Measurements from ENCODE around the gene CFAP97. TPM values are rescaled to one million over a fixed set of nuclear protein-coding genes. Genes with fewer than 3 reads are reported as not detected.

Gene CFAP97
- total RNA-seq, 6 experiments from 2014 or later, result 35.0 to 44.0 (median 41.0) TPM

- H3K27ac Mint-ChIP-seq, result no peak overlapping the region
- no peaks in the 10 kb centered on the region; the same call in none of the 2 replicates for H3K27me3 Mint-ChIP-seq (ENCODE audit: insufficient read depth)
- no peak for DNase-seq
- no peak overlapping the region for H3K4me3 Mint-ChIP-seq
- TF ChIP-seq CTCF (IDR thresholded peaks at IDR 0.05), result no peak
- no peaks in the 10 kb centered on the region for H3K9me3 Mint-ChIP-seq
- H3K4me1 Mint-ChIP-seq (ENCODE audit: low read depth), result peaks cover 40% of the 10 kb centered on the region
- H3K36me3 Mint-ChIP-seq (ENCODE audit: low read depth), result no peaks in the 10 kb centered on the region
Measured at GRCh38 chr4:185110375-185110823, 93.4 kb downstream of the CFAP97 start.

- Mint-ChIP-seq H3K9me3 (no peaks in the 10 kb centered on the region), H3K27me3 (ENCODE audit: insufficient read depth) (no peaks in the 10 kb centered on the region; the same call in none of the 2 replicates), H3K4me3 (no peak overlapping the region), H3K27ac (no peak overlapping the region), H3K4me1 (ENCODE audit: low read depth) (peaks cover 40% of the 10 kb centered on the region), H3K36me3 (ENCODE audit: low read depth) (no peaks in the 10 kb centered on the region)
- DNase-seq, result no peak
- no peak for TF ChIP-seq CTCF (IDR thresholded peaks at IDR 0.05)
Measured at GRCh38 chr4:185109736-185110135, 94.1 kb downstream of the CFAP97 start.

Other genes with a start within 250 kb of the CFAP97 start
- not detected for gene HELT, start 185.5 kb downstream of the CFAP97 start, total RNA-seq (2021; fragmentation: NEBNext Ultra II Directional; extraction: Animal tissue kit (Norgen Biotek cat#: 25700))
- gene SLC25A4, start 60.7 kb downstream of the CFAP97 start, total RNA-seq (2021; fragmentation: NEBNext Ultra II Directional; extraction: Animal tissue kit (Norgen Biotek cat#: 25700)), result 10 to 100 TPM in 4 of 6 experiments, 1 to 10 TPM in 2; 8.8 to 16.3 (median 10.3) TPM
- 10 to 100 TPM; 19.4 to 40.2 (median 24.8) TPM for gene SNX25, start 5.6 kb upstream of the CFAP97 start, total RNA-seq (2021; fragmentation: NEBNext Ultra II Directional; extraction: Animal tissue kit (Norgen Biotek cat#: 25700))
- gene LRP2BP, start 191.9 kb upstream of the CFAP97 start, total RNA-seq (2021; fragmentation: NEBNext Ultra II Directional; extraction: Animal tissue kit (Norgen Biotek cat#: 25700)), result under 1 TPM; 0.13 to 0.47 (median 0.24) TPM
- gene ANKRD37, start 192.8 kb upstream of the CFAP97 start, total RNA-seq (2021; fragmentation: NEBNext Ultra II Directional; extraction: Animal tissue kit (Norgen Biotek cat#: 25700)), result 10 to 100 TPM in 1 of 6 experiments, 1 to 10 TPM in 5; 3.1 to 11.4 (median 4.1) TPM
- gene UFSP2, start 222.0 kb upstream of the CFAP97 start, total RNA-seq (2021; fragmentation: NEBNext Ultra II Directional; extraction: Animal tissue kit (Norgen Biotek cat#: 25700)), result 10 to 100 TPM; 23.1 to 35.6 (median 32.5) TPM

All from HFFc6 (cell line).